Liver (tissue), 3 donors: ENCODE results near the gene BTBD9.

Experiments used
- ATF3 ChIP-seq: IDR thresholded peaks from 2 replicates; pipeline ENCODE4 v1.6.1; 2016; ENCODE audit warnings: antibody characterized with exemption
- CTCF ChIP-seq: fragments of 150-350 bp; IDR thresholded peaks from 2 replicates; pipeline ENCODE4 v1.5.1; 2017; ENCODE audit warnings: improper control_type of control experiment, low read depth, low read length; ENCODE audit not compliant: missing input control
- EGR1 ChIP-seq, 2 donors: IDR thresholded peaks; 2 replicates each; pipeline ENCODE4 v1.6.1; 2016 to 2018; ENCODE audit warnings: antibody characterized with exemption in 2 of 2, low read depth in 2 of 2
- GABPA ChIP-seq, 2 donors: IDR thresholded peaks in 1 of 2; conservative IDR thresholded peaks in 1 of 2; 2 replicates each; pipeline ENCODE4 v1.6.1; 2016; ENCODE audit warnings: antibody characterized with exemption in 2 of 2, mild to moderate bottlenecking in 1 of 2, moderate library complexity in 1 of 2
- HNF4G ChIP-seq: IDR thresholded peaks from 2 replicates; pipeline ENCODE4 v1.6.1; 2016; ENCODE audit warnings: antibody characterized with exemption
- JUND ChIP-seq, 2 donors: IDR thresholded peaks; 2 replicates each; pipeline ENCODE4 v1.6.1; 2016; ENCODE audit warnings: antibody characterized with exemption in 2 of 2
- NR2F2 ChIP-seq: IDR thresholded peaks from 2 replicates; pipeline ENCODE4 v1.6.1; 2016; ENCODE audit warnings: antibody characterized with exemption
- RAD21 ChIP-seq, 2 donors: IDR thresholded peaks; 2 replicates each; pipeline ENCODE4 v1.6.1; 2016; ENCODE audit warnings: antibody characterized with exemption in 2 of 2, mild to moderate bottlenecking in 2 of 2
- REST ChIP-seq: IDR thresholded peaks from 2 replicates; pipeline ENCODE4 v1.6.1; 2016; ENCODE audit warnings: antibody characterized with exemption, mild to moderate bottlenecking
- RXRA ChIP-seq, 2 donors: IDR thresholded peaks; 2 replicates each; pipeline ENCODE4 v1.6.1; 2017 to 2018; ENCODE audit warnings: antibody characterized with exemption in 2 of 2, mild to moderate bottlenecking in 1 of 2
- SP1 ChIP-seq: IDR thresholded peaks from 2 replicates; pipeline ENCODE4 v1.6.1; 2018; ENCODE audit warnings: antibody characterized with exemption, mild to moderate bottlenecking
- TAF1 ChIP-seq: conservative IDR thresholded peaks from 2 replicates; pipeline ENCODE4 v1.6.1; 2016; ENCODE audit warnings: antibody characterized with exemption, mild to moderate bottlenecking
- YY1 ChIP-seq: IDR thresholded peaks from 2 replicates; pipeline ENCODE4 v1.6.1; 2016; ENCODE audit warnings: antibody characterized with exemption, mild to moderate bottlenecking
- ZBTB33 ChIP-seq: IDR thresholded peaks from 2 replicates; pipeline ENCODE4 v1.6.1; 2016; ENCODE audit warnings: antibody characterized with exemption
- donor health status: healthy.
- donor health status: healthy.

- no peak for TF ChIP-seq EGR1 (IDR thresholded peaks at IDR 0.05; ENCODE audit: low read depth in 2 of 2)
- no peak for TF ChIP-seq ZBTB33
- TF ChIP-seq CTCF: no peak
- no peak for TF ChIP-seq YY1
- TF ChIP-seq JUND (IDR thresholded peaks at IDR 0.05): no peak
- TF ChIP-seq RAD21 (IDR thresholded peaks at IDR 0.05): no peak
- no peak for TF ChIP-seq SP1
- no peak for TF ChIP-seq NR2F2
- no peak for TF ChIP-seq ATF3
- no peak for TF ChIP-seq TAF1
- TF ChIP-seq REST: no peak
- peak in 1 of 2 donors; percentile 8 for TF ChIP-seq RXRA (IDR thresholded peaks at IDR 0.05)
- TF ChIP-seq GABPA (IDR thresholded peaks at IDR 0.05 in 1 of 2, conservative IDR thresholded peaks at IDR 0.05 in 1 of 2): no peak
- no peak for TF ChIP-seq HNF4G
Observed at GRCh38 chr6:38407192-38407591, 232.5 kb downstream of the BTBD9 start.
